Measurements from ENCODE around the gene TFG.

TFG gene

DNA sequence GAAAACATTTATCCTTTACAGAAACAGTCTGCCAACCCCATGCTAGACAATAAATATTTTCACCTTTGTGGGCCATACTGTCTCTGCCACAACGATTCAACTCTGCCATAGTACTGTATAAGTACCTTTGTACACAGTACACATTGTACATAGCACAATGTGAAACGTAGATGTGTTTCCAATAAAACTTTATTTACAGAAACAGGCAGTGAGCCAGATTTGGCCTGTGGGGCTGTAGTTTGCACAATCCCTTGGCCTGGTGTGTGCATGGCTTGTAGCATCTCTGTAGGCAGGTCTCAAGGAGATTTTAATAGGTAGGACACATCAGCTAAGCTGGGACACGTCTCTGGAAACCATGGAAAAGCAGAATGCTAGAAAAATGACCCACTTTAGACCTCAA, 74.3 kb downstream of the TFG start:
- DNase-seq, result no peak
- Histone ChIP-seq H3K27ac (no peak overlapping the region), H3K4me3 (ENCODE audit: low read depth, low read length) (no peak overlapping the region), H3K27me3 (replicated peaks) (no peaks in the 10 kb centered on the region), H3K36me3 (replicated peaks) (no peaks in the 10 kb centered on the region)
- TF ChIP-seq, protein P1, sequence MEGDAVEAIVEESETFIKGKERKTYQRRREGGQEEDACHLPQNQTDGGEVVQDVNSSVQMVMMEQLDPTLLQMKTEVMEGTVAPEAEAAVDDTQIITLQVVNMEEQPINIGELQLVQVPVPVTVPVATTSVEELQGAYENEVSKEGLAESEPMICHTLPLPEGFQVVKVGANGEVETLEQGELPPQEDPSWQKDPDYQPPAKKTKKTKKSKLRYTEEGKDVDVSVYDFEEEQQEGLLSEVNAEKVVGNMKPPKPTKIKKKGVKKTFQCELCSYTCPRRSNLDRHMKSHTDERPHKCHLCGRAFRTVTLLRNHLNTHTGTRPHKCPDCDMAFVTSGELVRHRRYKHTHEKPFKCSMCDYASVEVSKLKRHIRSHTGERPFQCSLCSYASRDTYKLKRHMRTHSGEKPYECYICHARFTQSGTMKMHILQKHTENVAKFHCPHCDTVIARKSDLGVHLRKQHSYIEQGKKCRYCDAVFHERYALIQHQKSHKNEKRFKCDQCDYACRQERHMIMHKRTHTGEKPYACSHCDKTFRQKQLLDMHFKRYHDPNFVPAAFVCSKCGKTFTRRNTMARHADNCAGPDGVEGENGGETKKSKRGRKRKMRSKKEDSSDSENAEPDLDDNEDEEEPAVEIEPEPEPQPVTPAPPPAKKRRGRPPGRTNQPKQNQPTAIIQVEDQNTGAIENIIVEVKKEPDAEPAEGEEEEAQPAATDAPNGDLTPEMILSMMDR (IDR thresholded peaks at IDR 0.05; ENCODE audit: low read depth, low read length, missing control alignments), result no peak
- in situ Hi-C loops (cut with HindIII; ENCODE audit: low pct_ligation_motif_present, low sequenced_read_pairs), result no loop called here

DNA sequence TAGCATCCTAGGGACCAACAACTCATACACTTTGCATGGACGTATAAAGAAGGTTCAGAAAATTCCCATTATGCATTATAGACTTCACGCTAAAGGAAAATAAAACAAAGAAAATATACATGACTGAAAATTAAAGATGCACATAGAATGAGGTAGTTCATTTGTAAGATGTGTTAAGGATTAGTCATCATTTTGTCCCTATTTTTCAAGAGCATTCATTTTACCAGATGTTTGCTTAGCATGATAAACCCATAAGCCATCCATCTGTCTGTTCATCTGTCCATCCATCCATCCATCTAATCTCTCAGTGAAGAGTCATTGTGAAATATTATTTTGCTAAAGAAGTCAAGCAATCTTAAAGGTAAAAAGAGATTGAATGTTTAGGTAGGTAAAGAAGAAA, 80.3 kb downstream of the TFG start:
- Histone ChIP-seq H3K4me3 (ENCODE audit: low read depth, low read length) (no peak overlapping the region), H3K27me3 (replicated peaks) (no peaks in the 10 kb centered on the region), H3K36me3 (replicated peaks) (no peaks in the 10 kb centered on the region), H3K27ac (no peak overlapping the region)
- no peak for DNase-seq
- TF ChIP-seq, protein P1 (IDR thresholded peaks at IDR 0.05; ENCODE audit: low read depth, low read length, missing control alignments), result no peak
- in situ Hi-C loops (cut with HindIII; ENCODE audit: low pct_ligation_motif_present, low sequenced_read_pairs), result no loop called here

DNA sequence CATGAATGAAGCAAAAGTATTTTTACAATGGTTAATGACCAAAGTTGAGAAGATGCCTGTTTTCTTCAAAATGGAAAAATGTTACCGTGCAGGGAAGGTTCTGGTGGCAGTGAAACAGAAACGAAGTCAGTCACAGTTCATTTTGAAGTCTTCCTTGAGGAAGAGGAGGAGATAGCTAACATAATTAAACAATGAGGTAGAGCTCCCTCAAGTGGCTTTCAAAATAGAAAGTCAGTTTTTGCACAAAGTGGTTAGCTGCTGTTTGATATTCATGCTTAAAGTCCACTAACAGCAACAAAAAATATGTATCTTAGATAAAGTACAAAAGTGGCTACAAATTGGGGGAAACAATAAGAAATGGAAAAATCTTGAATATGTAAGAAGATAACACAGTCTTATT, 87.3 kb downstream of the TFG start:
- Histone ChIP-seq H3K4me3 (ENCODE audit: low read depth, low read length) (no peak overlapping the region), H3K27me3 (replicated peaks) (no peaks in the 10 kb centered on the region), H3K36me3 (replicated peaks) (no peaks in the 10 kb centered on the region), H3K27ac (no peak overlapping the region)
- TF ChIP-seq, protein P1 (IDR thresholded peaks at IDR 0.05; ENCODE audit: low read depth, low read length, missing control alignments), result peak; percentile 33
- no peak for DNase-seq
- in situ Hi-C loops (cut with HindIII; ENCODE audit: low pct_ligation_motif_present, low sequenced_read_pairs), result no loop called here

DNA sequence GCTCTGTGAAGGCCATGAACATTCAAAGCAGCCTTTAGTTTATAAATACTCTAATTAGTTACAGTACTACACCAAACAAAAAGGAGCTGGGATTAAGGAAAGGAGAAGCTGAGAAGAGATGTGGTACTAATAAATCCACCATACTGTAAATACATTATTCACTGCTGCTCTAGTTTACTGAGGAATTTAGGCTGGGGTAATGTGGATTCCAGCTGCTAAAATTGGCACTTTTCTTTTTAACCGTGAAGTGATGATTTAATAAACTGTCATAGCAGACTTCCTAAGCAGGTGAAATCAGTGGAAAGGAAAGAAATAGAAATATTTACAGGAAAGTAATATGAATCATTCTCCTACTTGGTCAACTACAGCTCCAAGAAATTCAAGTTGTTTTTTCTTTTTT, 88.7 kb downstream of the TFG start:
- TF ChIP-seq, protein P1 (IDR thresholded peaks at IDR 0.05; ENCODE audit: low read depth, low read length, missing control alignments), result no peak
- H3K27me3 ChIP-seq (replicated peaks), result no peaks in the 10 kb centered on the region
- no peaks in the 10 kb centered on the region for H3K36me3 ChIP-seq (replicated peaks)
- in situ Hi-C loops (cut with HindIII; ENCODE audit: low pct_ligation_motif_present, low sequenced_read_pairs), result no loop called here
- DNase-seq, result no peak
- H3K27ac ChIP-seq, result no peak overlapping the region
- H3K4me3 ChIP-seq (ENCODE audit: low read depth, low read length), result no peak overlapping the region
